GM23248 (cell line): ENCODE data around the gene TMEM182.

Experiments used
- EZH2 ChIP-seq: fragments of 200-600 bp; sonication (generic); IDR thresholded peaks from 2 replicates; pipeline ENCODE4 v1.6.1; 2018; ENCODE audit warnings: antibody characterized with exemption, mild to moderate bottlenecking; ENCODE audit not compliant: insufficient read depth, poor library complexity, severe bottlenecking
- EZH2phosphoT487 ChIP-seq: fragments of 200-600 bp; sonication (generic); IDR thresholded peaks from 2 replicates; pipeline ENCODE4 v1.6.1; 2018; ENCODE audit warnings: antibody characterized with exemption, moderate library complexity, mild to moderate bottlenecking, low read depth; ENCODE audit not compliant: insufficient read depth

- TF ChIP-seq EZH2 (no peak), EZH2phosphoT487 (no peak)
Measured at GRCh38 chr2:102788885-102789260, 27.0 kb downstream of the TMEM182 start.
